ENCODE data around the gene GLRX2.
"Not testable (repeated sequence)": the region's sequence is repeated elsewhere in the genome, so short reads cannot be mapped to it uniquely, and the experiment has no call there.

Gene GLRX2

DNA sequence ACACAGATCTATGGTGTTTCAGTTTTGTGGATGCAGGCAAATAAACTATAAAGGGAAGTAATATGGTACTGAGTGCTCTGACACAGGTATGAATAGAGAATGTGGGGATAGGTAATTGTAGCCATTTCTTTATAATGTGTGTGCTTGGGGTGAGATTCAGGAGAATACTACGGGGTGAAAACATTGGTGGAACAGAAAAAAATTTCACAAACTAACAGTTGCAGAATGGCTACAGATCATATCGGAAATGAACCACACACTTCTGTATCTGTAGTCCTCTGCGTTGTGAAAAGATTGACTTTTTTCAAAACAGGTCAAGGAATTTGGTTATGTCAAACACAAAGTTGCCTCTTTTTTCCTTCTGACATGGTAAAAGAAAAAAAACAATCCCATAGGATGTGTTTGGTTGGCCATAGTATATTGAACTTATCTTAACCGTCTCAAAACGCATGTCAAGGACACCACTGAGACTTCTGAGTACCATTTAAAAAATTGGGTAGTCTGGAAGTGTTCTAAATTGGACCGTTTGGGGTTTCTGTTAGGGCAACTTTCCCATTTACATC is 15.5 kb upstream of the GLRX2 start:
- no peak overlapping the region for H3K4me3 ChIP-seq (ENCODE audit: low read depth, low read length)
- TF ChIP-seq, protein P1, sequence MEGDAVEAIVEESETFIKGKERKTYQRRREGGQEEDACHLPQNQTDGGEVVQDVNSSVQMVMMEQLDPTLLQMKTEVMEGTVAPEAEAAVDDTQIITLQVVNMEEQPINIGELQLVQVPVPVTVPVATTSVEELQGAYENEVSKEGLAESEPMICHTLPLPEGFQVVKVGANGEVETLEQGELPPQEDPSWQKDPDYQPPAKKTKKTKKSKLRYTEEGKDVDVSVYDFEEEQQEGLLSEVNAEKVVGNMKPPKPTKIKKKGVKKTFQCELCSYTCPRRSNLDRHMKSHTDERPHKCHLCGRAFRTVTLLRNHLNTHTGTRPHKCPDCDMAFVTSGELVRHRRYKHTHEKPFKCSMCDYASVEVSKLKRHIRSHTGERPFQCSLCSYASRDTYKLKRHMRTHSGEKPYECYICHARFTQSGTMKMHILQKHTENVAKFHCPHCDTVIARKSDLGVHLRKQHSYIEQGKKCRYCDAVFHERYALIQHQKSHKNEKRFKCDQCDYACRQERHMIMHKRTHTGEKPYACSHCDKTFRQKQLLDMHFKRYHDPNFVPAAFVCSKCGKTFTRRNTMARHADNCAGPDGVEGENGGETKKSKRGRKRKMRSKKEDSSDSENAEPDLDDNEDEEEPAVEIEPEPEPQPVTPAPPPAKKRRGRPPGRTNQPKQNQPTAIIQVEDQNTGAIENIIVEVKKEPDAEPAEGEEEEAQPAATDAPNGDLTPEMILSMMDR (IDR thresholded peaks at IDR 0.05; ENCODE audit: insufficient read depth, low read length, missing control alignments) = no peak
- POLR2A ChIA-PET = interaction anchor here (2.1 kb wide), 1 partner anchor 9 kb away, joined by 7 read pairs; no protein-coding TSS in a partner anchor
- no peak for DNase-seq (ENCODE audit: low read depth, low spot score)
- CTCF ChIA-PET = interaction anchor here (1.5 to 4.8 kb wide), 3 partner anchors 8 to 29 kb away, joined by 3 to 78 read pairs (median 19); partner anchors contain the start of gene GLRX2

DNA sequence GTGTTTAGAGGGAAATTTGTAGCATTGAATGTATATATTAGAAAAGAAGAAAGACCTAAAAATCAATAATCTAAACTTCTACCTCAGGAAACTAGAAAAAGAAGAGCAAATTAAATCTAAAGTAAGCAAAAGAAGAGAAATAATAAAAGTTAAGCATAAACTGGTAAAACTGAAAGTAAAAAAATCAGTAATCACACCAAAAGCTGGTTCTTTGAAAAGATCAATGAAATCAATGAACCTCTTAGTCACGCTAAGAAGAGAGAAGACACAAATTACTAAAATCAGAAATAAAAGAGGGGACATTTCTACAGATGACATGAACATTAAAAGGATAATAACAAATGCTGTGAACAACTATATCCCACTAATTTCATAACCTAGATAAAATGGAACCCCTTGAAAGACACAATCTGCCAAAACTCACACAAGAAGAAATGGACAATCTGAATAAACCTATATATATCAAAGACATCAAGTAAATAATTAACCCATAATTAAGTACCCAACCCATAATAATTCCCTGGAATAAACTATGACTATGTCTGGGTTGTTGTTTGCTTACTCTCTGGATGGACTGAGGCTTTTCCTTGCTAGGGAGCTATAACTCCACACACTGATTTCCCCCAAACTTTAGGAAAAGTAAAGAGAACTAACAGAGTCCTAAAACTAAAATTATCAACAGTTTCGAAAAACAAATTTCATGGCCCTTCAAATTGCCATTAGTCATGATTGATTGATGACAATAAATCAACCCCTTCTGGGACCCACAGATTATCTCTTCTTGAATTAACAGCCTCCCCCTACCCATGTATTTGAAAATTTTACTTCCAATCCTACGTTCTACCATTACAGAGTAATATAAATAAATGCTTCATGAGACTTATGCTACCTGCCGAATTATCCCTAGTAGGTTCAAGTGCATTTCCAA is 13.9 kb upstream of the GLRX2 start:
- CTCF ChIA-PET = interaction anchor here (1.0 to 4.8 kb wide), 2 partner anchors 14 kb away, joined by 3 to 78 read pairs; partner anchors contain the start of gene GLRX2
- H3K4me3 ChIP-seq (ENCODE audit: low read depth, low read length) = no peak overlapping the region
- no peak for DNase-seq (ENCODE audit: low read depth, low spot score)
- POLR2A ChIA-PET = no interaction called here
- TF ChIP-seq, protein P1 (IDR thresholded peaks at IDR 0.05; ENCODE audit: insufficient read depth, low read length, missing control alignments) = no peak

DNA sequence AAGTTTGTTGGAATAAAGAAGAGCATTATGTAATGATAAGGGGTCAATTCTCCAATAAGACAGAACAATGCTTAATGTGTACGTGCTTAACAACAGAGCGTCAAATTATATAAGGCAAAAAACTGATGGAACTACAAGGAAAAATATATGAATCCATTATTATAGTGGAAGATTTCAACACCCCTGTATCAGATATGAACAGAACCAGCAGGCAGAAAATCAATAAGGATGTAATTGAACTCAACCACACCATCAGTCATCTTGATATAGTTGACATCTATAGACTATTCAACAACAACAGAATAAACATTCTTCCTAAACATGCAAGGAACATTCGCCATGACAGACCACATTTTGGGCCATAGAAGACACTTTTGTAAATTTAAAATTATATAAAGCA is 13.0 kb upstream of the GLRX2 start:
- CTCF ChIA-PET = interaction anchor here (1.0 to 1.2 kb wide), 2 partner anchors 9 to 13 kb away, joined by 3 read pairs; partner anchors contain the start of gene GLRX2
- TF ChIP-seq, protein P1 (IDR thresholded peaks at IDR 0.05; ENCODE audit: insufficient read depth, low read length, missing control alignments) = no peak
- H3K4me3 ChIP-seq (ENCODE audit: low read depth, low read length) = no peak overlapping the region
- DNase-seq (ENCODE audit: low read depth, low spot score) = no peak
- POLR2A ChIA-PET = no interaction called here

DNA sequence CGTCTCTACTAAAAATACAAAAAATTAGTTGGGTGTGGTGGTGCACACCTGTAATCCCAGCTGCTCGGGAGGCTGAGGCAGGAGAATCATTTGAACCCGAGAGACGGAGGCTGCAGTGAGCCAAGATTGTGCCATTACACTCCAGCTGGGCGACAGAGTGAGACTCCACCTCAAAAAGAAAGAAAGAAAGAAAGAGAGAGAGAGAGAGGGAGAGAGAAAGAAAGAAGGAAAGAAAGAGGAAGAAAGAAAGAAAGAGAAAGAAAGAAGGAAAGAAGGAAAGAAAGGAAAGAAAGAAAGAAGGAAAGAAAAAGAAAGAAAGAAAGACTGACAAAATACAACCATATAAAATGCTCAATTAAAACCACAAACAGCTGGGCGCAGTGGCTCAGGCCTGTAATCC is 12.0 kb upstream of the GLRX2 start:
- POLR2A ChIA-PET; DNase-seq (ENCODE audit: low read depth, low spot score): not testable (repeated sequence)
- CTCF ChIA-PET = interaction anchor here (1.2 kb wide), 1 partner anchor 10 kb away, joined by 3 read pairs; no protein-coding TSS in a partner anchor

DNA sequence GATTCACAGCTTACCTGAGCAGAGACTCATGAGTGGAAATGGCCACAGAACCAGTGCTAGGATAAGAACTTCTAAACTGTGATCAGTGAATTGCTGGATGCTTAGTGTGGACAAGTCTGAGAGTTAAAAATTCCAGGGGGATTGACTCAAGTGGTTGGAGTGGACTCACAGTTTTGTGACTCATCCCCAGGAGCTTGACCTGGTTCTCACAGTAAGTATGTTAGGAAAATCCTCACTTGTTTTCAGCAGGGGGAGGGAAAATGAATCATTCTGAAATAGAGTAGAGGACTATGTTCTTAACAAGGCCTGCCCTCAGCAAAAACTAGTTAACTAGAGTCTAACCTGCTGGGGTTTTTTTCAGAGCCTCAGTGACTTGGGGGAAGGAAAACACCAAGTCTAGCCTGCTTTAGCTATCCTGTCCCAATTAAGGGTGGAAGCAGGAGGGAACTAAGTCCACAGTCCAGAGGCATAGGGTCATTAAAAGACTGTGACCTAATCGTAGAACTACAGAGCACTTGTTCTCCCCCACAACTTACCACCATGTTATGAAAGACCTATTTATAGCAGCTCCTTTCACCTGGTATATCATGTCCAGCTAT is 10.5 kb upstream of the GLRX2 start:
- ChIA-PET POLR2A (interaction anchor here (1.2 kb wide), 1 partner anchor 11 kb away, joined by 14 read pairs; the partner anchor contains the start of gene GLRX2), CTCF (interaction anchor here (0.8 to 1.4 kb wide), 3 partner anchors 9 to 96 kb away, joined by 3 to 6 read pairs (median 4); partner anchors contain the start of genes RO60 and UCHL5)
- TF ChIP-seq, protein P1 (IDR thresholded peaks at IDR 0.05; ENCODE audit: insufficient read depth, low read length, missing control alignments) = no peak
- peak; percentile 98 for DNase-seq (ENCODE audit: low read depth, low spot score)
- H3K4me3 ChIP-seq (ENCODE audit: low read depth, low read length) = no peak overlapping the region

More for the DNA sequence above, 12.0 kb upstream of the GLRX2 start:
- not testable (repeated sequence) for H3K4me3 ChIP-seq (ENCODE audit: low read depth, low read length)

DNA sequence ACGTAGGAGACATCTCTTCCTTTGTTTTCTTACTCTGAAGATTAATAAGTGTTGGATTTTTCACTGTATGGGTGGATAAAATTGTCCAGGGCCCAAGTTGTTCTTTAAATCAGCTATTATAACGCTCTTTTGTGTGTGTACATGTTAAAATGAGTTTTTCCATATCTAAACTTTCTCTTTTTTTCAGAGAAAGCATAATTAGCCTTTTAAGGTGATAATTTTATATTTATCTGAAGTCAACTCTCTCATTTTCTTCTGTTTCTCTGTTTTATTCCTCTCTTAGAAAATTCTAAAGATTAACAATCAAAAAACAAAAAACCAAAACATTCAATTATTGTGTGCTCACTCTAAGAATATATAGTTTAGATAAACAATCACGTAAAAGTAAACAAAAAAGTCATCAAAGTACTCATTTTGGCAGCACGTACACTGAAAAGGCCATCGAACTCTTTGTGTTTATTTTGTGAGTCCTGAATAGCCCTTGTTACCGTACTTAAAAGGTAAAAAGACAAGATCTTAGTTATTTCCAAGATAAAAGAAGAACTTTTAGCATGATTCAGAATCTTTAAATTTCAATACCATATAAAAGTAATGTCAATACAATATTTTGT is 9.4 kb upstream of the GLRX2 start:
- ChIA-PET POLR2A (no interaction called here), CTCF (interaction anchor here (1.6 to 1.8 kb wide), 2 partner anchors 11 to 13 kb away, joined by 4 to 5 read pairs; no protein-coding TSS in a partner anchor)
- DNase-seq (ENCODE audit: low read depth, low spot score) = no peak
- H3K4me3 ChIP-seq (ENCODE audit: low read depth, low read length) = no peak overlapping the region
- TF ChIP-seq, protein P1 (IDR thresholded peaks at IDR 0.05; ENCODE audit: insufficient read depth, low read length, missing control alignments) = no peak
